Esophagus squamous epithelium (tissue), 4 donors: ENCODE data around the gene SMARCD1.

Source experiments
- POLR2A ChIP-seq, 4 donors: fragments of 450-650 bp; IDR thresholded peaks; one replicate each; pipeline ENCODE4 v1.6.1; 2017; ENCODE audit warnings: antibody characterized with exemption in 4 of 4, mild to moderate bottlenecking in 4 of 4, moderate library complexity in 3 of 4
- TF ChIP-seq, protein P1 (sequence below), 6 experiments: fragments of 450-650 bp in 4 of 6; fragments of 200-600 bp in 2 of 6; sonication (generic) in 2 of 6; IDR thresholded peaks; one replicate each; pipeline ENCODE4 v1.5.1; 2016 to 2019; ENCODE audit warnings: antibody characterized with exemption in 6 of 6, mild to moderate bottlenecking in 4 of 6, moderate library complexity in 4 of 6

DNA sequence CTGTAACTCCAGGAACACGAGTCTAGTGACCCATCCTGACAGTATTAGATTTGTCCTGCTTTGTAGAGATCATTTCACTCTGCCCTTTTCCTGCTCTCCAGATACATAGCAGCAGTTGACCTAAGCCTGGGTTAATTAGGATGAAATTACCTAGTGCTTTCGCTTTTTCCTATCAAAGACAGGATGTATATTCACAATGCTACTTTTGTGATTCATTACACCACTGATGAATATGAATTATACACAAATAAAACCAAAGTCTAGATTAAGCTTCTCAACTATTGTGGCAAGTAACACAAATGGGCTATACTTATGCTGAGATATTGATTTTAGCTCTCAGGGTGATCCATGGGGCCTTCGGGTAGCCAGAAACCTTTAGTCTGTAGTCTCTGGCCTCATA is 64.2 kb downstream of the SMARCD1 start:
- TF ChIP-seq, protein P1, sequence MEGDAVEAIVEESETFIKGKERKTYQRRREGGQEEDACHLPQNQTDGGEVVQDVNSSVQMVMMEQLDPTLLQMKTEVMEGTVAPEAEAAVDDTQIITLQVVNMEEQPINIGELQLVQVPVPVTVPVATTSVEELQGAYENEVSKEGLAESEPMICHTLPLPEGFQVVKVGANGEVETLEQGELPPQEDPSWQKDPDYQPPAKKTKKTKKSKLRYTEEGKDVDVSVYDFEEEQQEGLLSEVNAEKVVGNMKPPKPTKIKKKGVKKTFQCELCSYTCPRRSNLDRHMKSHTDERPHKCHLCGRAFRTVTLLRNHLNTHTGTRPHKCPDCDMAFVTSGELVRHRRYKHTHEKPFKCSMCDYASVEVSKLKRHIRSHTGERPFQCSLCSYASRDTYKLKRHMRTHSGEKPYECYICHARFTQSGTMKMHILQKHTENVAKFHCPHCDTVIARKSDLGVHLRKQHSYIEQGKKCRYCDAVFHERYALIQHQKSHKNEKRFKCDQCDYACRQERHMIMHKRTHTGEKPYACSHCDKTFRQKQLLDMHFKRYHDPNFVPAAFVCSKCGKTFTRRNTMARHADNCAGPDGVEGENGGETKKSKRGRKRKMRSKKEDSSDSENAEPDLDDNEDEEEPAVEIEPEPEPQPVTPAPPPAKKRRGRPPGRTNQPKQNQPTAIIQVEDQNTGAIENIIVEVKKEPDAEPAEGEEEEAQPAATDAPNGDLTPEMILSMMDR (IDR thresholded peaks at IDR 0.05), result no peak
- TF ChIP-seq POLR2A (IDR thresholded peaks at IDR 0.05), result no peak
